Activated T-cell treated with anti-CD3 and anti-CD28 coated beads for 1 hour (primary cell): ENCODE results near the gene DNAJC10.
"Not testable (repeated sequence)": the region's sequence is repeated elsewhere in the genome, so short reads cannot be mapped to it uniquely, and the experiment has no call there.

Experiments
- DNase-seq: peaks from one replicate; pipeline ENCODE4 v3.0.0-alpha.2; 2020; ENCODE audit warnings: low read depth

Gene DNAJC10

GRCh38 chr2:182724656-182725055 lies 8.6 kb downstream of the DNAJC10 start:
- DNase-seq = no peak

- DNase-seq = no peak
Measured at GRCh38 chr2:182726473-182726872, 10.4 kb downstream of the DNAJC10 start.

DNA sequence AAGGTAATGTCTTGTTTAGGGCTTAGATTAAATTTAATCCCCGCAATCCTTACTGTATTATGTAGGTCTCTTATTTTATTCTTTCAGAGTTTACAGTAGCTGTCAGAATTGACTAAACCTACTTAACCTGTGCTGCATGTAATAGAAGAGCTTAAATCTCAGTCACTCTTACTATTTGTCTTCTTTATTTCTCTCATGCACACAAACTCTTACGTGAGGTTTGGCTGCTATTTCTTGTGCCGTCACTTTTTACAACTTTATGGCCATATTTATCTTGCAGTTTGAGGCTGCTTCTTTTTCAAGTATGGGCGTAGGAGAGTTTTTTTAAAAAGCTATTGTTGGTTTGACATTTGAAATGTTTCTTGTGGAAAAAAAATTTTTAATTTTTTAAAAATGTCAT lies 12.0 kb downstream of the DNAJC10 start:
- DNase-seq = no peak

DNA sequence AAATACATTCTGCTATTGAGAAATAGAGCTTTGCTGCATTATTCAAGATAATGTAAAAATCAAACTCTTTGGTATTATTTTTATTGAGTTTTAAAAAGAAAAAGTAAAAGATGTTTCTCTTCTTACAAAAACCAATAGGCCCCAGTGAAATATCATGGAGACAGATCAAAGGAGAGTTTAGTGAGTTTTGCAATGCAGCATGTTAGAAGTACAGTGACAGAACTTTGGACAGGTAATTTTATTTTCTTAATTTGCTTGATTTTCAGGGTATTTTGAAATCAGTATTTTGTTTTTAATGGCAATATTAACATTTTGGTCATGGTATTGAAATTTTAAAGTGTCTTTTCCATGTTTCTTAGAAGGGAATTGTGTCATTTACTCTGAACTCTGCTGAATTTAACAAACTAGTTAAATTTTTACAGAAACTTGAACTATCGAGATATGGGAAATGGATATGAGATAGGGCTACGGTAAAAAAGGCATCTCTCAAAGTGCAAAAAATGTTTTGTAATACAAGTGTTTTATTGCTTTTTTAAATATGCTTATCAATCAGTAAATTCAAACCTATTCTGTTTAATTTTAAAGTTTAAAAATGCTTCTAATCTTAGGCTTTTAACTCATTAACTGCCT lies 13.8 kb downstream of the DNAJC10 start:
- no peak for DNase-seq

DNA sequence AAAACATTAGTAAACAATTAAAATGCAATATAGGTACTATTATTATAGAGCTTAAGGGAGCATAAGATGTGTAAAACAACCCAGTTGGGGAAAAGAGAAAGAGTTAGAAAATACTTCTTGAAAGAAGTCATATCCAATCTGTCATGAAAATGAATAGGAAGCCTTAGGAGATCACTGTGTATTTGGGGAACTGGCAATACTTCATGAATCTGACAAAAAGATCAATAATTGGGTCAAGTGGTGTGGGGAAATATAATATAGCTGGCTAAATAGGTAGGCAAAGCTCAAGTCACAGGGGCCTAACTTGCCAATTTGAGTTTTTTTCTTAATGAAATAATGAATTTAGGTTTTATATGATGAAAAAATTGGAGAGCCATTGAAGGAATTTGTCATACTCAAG lies 14.4 kb downstream of the DNAJC10 start:
- DNase-seq = no peak

- no peak for DNase-seq
Measured at GRCh38 chr2:182732736-182733135, 16.7 kb downstream of the DNAJC10 start.

- no peak for DNase-seq
Measured at GRCh38 chr2:182733572-182733971, 17.5 kb downstream of the DNAJC10 start.

DNA sequence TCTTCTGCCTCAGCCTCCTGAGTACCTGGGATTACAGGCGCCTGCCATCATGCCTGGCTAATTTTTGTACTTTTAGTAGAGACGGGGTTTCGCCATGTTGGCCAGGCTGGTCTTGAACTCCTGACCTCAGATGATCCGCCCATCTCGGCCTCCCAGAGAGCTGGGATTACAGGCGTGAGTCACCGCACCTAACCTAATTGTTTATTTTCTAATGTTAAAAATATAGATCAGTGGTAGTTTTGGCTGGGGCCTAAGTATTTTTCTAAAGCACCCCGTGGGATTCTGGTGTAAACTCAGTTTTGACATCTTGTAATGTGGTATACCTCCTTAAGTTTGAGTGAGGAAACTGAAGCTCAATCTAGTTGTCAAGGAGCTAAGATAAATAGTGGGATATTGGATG lies 20.8 kb downstream of the DNAJC10 start:
- DNase-seq = not testable (repeated sequence)

DNA sequence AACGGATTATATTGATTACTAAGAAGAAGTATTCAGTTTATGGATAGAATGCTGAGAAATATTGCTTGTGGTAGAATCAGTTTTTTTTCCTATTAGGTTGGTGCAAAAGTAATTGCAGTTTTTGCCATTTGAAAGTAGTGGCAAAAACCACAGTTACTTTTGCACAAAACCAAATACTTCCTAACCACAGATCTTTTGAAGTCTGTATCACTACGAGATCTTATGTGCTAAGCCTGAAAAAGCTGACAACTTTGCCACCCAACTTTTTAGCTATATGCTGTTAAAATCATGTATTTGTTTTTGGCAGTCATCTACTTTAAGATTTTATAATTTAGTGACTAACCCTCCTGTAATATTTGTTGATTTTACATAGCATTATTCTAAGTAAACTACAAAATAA lies 24.6 kb downstream of the DNAJC10 start:
- no peak for DNase-seq

DNA sequence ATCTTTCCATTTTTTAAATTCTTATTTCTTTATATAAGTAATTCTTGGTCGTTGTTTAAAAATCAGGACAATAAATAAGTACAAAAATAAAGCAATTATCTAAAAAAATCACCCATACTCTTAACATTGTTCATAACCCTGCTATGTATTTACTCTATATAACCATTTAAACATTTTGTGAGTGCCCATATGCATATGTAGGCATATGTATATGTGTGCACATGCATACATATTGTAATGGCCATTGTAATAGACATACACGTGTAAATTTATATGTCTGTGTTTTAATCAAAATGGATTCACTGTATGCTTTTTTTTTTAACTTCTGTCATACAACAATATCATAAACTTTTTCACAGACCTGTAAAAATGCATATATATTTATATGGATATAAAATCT lies 25.6 kb downstream of the DNAJC10 start:
- no peak for DNase-seq

DNA sequence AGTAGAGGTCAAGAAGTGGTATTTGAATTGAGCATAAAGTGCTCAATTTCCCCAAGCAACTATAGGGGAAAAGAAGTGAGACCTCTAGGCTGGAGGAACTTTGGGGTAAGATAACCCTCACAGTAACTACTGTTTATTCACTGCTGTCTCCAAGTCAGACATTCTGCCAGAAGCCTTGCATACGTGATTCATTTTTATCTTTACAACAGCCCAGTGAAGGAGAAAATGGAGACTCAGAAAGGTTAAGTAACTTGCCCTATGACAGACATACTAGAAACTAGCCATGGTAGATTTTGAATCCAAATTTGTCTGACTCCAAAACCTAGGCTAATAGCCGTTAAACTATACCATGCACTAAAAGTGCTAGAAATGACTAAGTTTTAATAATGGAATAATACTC lies 28.4 kb downstream of the DNAJC10 start:
- DNase-seq = no peak

DNA sequence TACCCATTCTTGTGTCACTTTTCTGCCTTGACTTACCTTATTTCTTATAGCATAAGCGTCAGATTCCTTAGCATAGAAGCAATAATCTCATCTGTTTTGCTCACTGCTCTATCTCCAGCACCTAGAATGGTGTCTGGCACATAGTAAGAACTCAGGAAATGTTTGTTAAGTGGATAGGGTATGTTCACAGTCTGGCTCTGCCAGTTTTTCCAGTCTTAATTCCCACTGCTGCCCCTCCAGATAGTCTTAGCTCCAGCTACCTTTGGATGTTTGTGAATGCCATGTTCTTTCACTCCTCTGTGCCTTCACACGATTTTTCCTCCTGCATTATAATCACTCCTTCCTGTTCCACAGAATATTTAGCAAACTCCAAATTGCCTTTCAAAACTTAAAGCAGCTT lies 29.0 kb downstream of the DNAJC10 start:
- DNase-seq = no peak

DNA sequence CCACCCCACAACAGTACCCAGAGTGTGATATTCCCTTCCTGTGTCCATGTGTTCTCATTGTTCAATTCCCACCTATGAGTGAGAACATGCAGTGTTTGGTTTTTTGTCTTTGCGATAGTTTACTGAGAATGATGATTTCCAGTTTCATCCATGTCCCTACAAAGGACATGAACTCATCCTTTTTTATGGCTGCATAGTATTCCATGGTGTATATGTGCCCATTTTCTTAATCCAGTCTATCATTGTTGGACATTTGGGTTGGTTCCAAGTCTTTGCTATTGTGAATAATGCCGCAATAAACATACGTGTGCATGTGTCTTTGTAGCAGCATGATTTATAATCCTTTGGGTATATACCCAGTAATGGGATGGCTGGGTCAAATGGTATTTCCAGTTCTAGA lies 29.8 kb downstream of the DNAJC10 start:
- not testable (repeated sequence) for DNase-seq

GRCh38 chr2:182754231-182754630 lies 38.2 kb downstream of the DNAJC10 start:
- DNase-seq = no peak

DNA sequence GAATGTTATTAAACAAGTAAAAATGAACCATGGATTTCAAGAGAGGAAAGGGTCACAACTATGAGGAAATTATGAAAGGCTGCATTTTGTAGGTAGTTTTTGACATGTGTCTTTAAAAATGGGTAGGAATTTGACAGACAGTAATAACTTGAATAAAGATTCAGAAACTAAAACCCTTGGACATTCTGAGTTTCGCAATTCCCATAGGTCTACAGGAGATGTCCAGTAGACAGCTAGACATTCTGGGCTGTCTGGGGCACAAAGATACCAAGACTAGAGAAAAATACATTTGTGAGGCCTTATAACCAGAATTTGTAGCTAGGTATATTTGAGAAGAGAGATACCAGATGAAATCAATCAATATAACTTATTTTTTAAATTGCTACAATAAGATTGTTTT lies 42.3 kb downstream of the DNAJC10 start:
- DNase-seq = no peak

GRCh38 chr2:182761903-182762302 lies 45.8 kb downstream of the DNAJC10 start:
- DNase-seq = no peak

DNA sequence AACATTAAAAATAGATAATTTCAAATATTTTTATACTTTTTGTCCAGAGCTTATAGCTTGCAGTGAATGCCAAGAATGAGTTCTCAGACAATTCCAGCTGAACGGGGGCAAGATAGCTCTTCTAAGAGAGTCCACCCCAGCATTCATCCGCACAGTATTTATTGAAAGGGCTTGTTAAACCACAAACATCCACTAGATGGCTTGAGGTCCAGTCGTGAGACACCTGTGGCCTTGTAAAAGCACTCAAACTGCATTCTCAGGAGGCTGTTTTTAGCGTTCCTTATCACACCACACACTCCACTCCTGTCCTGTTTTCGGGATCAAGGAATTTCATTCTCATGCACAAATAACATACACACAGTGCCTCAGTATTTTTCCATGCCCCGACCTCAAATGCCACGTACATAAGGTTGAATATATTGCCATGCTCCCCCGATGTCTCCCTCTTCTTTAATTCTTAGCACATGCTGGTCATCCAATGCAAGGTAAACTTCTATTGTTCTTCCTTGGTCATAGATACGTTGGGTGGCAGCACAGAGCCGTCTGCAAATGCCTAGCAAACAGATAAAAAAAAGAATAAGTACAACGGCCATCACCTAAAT lies 47.4 kb downstream of the DNAJC10 start:
- DNase-seq = no peak

- DNase-seq = no peak
Measured at GRCh38 chr2:182766626-182767025, 50.6 kb downstream of the DNAJC10 start.

DNA sequence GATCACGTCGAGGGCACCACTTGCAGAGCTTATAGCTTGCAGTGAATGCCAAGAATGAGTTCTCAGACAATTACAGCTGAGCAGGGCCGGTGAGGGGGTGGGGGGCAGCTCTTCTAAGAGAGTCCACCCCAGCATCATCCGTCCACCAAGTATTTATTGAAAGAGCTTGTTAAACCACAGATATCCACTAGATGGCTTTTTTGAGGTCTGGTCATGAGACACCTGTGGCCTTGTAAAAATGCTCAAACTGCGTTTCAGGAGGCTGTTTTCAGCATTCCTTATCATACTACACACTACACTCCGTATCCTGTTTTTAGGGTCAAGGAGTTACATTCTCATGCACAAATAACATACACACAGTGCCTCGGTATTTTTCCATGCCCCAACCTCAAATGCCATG lies 51.5 kb downstream of the DNAJC10 start:
- no peak for DNase-seq

- DNase-seq = not testable (repeated sequence)
Measured at GRCh38 chr2:182768950-182769349, 52.9 kb downstream of the DNAJC10 start.

- DNase-seq = no peak
Measured at GRCh38 chr2:182779323-182779722, 63.3 kb downstream of the DNAJC10 start.

DNA sequence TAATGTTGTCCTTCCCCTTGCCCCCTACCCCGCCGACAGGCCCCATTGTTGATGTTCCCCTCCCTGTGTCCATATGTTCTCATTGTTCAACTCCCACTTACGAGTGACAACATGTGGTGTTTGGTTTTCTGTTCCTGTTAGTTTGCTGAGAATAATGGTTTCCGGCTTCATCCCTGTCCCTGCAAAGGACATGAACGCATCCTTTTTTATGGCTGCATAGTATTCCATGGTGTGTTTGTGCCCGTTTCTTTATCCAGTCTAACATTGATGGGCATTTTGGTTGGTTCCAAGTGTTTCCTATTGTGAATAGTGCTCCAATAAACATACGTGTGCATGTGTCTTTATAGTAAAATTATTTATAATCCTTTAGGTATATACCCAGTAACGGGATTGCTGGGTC lies 65.0 kb downstream of the DNAJC10 start:
- not testable (repeated sequence) for DNase-seq

GRCh38 chr2:182782686-182783085 lies 66.6 kb downstream of the DNAJC10 start:
- DNase-seq = not testable (repeated sequence)

DNA sequence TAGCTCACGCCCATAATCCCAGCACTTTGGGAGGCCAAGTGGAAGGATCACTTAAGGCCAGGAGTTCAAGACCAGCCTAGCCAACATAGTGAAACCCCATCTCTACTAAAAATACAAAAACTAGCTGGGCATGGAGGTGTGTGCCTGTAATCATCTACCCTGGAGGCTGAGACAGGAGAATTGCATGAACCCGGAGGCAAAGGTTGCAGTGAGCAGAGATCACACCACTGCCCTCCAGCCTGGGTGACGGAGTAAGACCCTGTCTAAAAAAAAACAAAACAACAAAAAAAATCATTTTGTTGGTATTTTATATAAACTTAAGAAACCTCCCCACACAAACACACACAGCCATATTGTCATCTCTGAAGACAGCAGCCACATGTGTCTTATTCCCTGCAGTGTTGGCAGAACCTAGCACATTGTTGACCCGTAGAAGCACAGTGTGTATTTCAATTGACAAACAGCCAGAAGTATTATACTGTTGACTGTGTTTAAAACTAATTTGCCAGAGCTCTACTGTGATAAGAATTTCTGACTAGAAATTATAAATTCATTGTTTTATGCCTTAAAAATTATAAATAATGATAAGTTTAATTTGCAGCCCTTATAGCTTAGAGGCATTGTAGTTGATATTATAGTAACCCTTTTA lies 68.1 kb downstream of the DNAJC10 start:
- no peak for DNase-seq
